CD4-positive, alpha-beta T cell treated with Interleukin-15 for 4 hours (primary cell): ENCODE data around the gene DCAF4.
A peak's percentile ranks its signal among the peaks of the same experiment; 100 is the strongest.

ENCODE experiments used
- DNase-seq: peaks from one replicate; pipeline ENCODE4 v3.0.0-alpha.2; 2020; ENCODE audit warnings: low spot score

DCAF4 gene, protein sequence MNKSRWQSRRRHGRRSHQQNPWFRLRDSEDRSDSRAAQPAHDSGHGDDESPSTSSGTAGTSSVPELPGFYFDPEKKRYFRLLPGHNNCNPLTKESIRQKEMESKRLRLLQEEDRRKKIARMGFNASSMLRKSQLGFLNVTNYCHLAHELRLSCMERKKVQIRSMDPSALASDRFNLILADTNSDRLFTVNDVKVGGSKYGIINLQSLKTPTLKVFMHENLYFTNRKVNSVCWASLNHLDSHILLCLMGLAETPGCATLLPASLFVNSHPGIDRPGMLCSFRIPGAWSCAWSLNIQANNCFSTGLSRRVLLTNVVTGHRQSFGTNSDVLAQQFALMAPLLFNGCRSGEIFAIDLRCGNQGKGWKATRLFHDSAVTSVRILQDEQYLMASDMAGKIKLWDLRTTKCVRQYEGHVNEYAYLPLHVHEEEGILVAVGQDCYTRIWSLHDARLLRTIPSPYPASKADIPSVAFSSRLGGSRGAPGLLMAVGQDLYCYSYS

GRCh38 chr14:72926292-72927028, at the start of gene DCAF4:
Gene DCAF4, plus strand, starts transcription at chr14:72926464. Its CDS starts 11,515 bp downstream, at chr14:72937979.
- peak; percentile 94 for DNase-seq

DNA sequence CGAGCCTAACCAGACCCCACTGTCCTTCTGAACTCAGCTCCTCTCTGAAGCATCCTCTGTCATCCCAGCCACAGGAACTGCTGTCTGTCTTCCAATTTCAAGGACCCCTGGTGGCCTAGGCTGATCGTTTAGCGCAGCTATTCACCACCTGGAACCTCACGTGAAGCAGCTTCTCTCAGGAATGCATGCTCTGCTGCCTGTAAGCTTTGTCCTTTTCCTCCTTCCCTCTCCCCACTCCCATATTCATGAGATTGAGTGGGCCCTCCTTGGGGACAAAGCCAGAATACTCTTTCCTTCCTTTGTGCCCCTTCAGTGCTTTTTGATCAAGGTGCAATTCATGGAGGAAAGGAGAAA, 49.6 kb upstream of the DCAF4 start:
- no peak for DNase-seq

GRCh38 chr14:72878746-72879145, 47.5 kb upstream of the DCAF4 start:
- DNase-seq = no peak

DNA sequence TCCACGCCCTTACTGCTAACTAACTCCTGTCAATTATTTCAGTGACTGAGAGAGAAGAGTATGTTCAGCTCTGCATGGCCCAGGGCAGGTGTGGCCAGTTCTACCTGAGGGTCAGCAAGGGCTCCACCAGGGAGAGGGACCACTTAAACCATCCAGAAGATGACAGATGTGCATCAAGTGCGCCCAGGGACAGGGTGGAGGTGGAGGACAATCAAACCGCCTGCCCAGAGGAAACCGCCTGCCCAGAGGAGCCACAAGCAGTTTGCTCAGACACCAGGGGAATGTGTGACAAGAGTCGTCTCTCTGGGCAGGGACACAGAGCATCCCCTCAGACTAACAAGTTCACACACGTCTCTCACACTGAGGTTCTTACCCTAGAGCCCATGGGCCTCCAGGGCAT, 46.8 kb upstream of the DCAF4 start:
- DNase-seq = no peak

- no peak for DNase-seq
Measured at GRCh38 chr14:72880164-72880563, 46.1 kb upstream of the DCAF4 start.

GRCh38 chr14:72880820-72881219, 45.4 kb upstream of the DCAF4 start:
- no peak for DNase-seq

DNA sequence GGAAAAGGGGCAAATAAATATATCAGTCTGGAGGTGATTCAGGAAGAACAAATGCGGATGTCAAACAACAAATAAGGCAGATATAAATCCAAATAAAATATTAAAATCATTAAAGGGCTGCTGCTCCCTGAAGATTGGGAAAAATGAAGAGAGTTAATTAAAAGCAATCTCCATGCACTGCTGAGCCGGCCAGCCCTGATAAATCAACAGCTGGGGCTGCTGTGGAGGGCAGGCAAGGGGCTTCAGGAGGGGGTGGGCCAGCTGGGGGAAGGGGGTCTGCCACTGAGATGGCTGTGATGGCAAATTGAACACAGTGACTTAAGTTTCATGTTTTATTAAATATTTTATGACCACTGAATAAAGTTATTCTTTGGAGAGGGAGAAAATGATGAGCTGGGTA, 44.7 kb upstream of the DCAF4 start:
- DNase-seq = no peak

- no peak for DNase-seq
Measured at GRCh38 chr14:72882047-72882446, 44.2 kb upstream of the DCAF4 start.

DNA sequence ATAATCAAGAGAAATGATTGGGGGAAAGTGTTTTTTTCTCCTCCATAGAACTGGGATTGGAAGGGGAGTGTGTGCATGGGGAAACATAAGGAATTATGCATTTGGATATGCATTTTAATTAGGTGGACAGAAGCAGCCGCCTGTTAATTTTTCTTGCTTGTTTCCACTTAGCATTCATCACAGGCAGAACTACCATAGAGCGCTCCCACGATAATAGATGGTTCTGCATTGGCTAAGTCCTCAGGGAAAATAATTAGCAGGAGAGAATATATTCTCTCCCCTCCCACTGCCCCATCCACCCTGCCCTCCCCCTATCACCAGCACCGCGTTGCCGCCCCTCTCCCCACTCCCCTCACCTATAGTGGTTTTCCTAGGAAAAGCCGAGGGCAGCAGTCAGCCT, 43.8 kb upstream of the DCAF4 start:
- DNase-seq = no peak

DNA sequence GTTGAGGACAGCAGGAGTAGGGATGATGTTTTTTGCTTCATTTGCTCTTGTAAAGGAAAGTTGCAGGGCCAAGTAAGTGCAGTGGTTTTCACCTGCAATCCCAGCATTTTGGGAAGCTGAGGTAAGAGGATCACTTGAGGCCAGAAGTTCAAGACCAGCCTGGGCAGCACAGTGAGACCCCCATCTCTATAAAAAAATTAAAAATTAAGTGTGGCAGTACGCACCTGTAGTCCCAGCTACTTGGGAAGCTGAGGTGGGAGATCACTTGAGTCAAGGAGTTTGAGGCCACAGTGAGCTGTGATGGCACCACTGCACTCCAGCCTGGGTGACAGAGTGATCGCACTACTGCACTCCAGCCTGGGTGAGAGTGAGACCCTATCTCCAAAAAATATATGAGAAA, 43.2 kb upstream of the DCAF4 start:
- DNase-seq = no peak

- no peak for DNase-seq
Measured at GRCh38 chr14:72883961-72884360, 42.3 kb upstream of the DCAF4 start.

DNA sequence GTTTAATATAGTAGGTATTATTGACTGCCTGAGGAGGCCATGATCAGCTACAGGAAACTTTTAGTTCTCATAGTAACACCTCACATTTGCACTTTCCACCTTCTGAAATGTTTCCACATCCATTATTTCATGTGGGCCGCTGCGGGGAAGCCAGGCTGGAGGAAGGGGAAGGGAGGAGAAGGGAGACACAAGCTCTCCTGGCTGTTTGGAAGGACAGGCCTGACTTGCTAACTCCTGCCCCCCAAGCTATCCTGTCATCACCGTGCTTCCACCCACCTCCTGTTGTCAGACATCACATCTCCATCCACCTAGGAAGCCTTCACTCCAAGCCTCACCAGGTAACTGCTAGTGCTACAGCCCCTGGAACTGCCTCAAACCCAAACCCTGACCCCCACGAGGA, 41.9 kb upstream of the DCAF4 start:
- no peak for DNase-seq

- no peak for DNase-seq
Measured at GRCh38 chr14:72887514-72887913, 38.8 kb upstream of the DCAF4 start.

DNA sequence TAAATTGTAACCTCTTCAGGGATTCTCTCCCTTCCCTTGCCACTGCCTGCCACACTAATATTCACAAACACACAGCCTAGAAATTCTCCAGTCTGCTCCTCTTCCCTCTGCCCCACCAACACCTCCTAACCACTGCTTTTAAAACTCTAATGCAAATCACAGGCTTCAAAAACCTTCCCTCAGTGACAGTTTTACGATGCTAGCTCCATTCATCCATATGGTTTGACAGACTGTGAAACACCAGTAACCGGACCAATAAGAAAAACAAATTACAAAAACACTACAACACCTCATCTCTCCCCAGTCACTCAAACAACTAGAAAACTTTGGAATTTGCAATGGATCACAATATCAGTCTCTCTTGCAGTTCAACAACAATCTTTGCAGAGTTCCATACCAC, 38.1 kb upstream of the DCAF4 start:
- no peak for DNase-seq

DNA sequence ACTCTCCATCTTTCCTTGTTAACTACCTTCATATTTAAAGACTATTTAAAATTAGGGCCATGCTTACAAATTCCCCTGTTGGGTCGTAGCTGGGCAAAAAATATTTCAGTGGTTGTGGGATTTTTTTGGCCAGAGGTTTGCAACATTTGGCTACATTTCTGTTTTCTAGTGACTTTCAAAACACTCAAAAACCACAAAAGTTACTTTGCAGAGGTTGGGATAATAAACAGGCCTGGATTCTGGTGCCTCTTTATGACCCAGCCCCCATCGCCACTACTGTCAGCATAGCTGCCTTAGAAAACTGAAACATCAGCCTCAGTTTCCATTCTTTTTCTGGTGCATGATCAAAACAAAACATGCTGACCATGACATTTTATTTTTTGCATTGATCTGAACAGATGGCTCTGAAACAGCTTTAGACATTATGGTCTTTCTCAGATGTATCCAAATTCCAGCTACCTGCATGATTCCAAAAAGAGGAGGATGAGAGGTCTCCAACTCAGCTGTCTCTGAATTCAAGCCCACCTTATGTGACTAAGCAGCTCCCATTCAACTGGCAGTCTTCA, 37.5 kb upstream of the DCAF4 start:
- DNase-seq = no peak

- no peak for DNase-seq
Measured at GRCh38 chr14:72889366-72889765, 36.9 kb upstream of the DCAF4 start.

DNA sequence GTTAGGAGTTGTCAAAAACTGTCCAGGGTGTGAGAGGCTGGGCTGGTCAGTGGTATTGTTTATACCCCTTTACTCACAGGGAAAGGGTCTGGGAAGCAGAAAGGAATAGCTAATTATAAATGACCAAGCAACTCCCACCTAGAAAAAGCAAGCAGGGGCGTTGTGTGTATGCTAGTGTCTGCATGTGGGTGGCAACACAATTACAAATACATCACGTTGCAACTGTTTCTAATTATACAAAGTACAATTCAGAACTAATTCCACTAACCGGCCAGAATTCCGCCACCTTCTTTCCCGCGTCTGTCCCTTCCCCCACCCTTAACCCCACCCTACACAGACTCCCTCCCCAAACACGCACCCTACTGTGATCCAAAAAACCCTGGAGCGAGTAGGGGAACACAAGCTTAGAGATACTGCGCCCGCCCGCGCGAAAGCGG, 34.6 kb upstream of the DCAF4 start:
- DNase-seq = no peak

DNA sequence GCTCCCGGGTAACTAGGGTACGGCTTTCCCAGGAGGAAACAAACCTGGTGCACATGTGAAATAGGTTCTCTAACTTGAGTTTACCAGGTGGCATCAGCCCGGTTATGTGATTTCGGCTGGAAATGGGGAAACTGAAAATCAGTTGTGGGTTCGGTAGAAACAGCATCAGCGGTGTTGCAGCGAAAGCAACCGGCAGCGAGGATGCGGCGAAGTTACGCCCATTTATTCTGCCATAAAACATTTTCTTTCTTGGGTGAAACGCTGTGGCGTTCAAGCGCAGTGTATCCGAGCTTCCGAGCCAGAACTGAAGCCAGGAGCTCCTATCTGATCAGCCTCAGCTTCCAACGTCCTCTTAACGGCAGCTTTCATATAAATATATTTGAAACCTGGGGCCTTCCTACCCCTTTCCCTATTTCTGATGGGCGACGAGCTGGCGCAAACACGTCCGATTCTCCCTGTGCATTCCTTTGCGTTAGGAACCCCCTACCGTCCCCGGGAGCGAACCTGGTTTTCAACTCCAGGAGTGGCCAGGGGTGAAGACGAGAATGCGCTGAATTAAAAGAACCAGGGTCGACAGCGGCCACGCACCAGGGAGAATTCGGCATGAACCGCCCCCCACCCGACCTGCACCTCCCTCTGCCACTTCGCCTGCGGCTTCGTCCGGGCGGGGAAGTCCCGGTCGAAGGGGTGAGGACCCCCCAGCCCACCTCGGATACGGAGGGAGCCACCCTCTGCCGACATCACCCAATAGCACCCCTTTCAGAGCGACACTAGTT, 34.0 kb upstream of the DCAF4 start:
- DNase-seq = no peak

DNA sequence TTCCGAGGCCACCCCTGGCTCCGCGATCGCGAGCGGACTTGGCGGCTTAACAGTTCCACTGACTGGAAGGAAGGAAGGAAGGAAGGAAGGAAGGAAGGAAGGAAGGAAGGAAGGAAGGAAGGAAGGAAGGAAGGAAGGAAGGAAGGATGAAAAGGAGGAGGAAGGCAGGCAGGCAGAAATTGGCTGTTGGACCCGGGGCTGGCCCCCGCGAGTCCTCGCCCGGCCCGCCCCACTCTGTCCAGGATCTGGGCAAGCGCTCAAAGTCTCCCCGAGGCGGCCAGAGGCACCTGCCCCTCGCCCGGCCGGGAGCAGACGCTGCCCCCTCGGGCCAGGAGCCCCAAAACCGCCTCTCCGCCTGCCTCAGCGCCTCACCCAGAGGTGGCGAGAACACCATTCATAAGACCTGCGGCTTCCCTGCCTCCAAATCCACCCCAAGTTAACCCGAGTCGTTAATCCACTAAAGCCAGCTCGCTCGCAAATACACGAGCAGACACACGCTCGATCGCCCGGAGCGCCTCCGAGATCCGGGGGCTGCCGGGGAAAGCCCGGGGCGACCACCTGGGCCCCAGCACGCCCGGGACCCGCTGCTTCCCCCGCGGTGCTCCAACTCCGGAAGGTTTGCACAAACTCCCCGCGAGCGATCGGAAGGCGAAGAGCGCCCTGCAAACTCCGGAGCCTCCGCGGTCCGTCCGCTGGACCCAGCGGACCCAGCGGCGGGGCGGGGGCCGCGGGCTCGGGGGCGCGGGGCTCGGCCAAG, 33.2 kb upstream of the DCAF4 start:
- no peak for DNase-seq

GRCh38 chr14:72893636-72894322, 32.5 kb upstream of the DCAF4 start, which contains the start of gene DPF3:
Gene DPF3, minus strand, starts transcription at chr14:72894101. Its CDS starts 13 bp downstream, at chr14:72894088.
- peak; percentile 94 for DNase-seq

DNA sequence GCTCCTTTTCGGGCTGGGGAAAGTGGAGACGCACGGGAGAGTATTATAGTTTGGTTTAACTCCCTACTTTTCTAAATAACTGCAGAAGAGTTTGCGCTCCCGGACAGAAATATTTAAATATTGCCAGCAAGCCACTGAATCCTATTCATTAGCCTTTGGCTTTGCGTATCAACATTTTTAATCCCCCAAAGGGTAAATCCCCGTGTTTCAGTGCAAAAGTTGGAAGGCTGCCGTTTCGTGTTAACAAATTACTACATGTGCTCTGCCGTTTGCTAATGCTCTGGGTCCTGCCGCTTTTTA, 32.0 kb upstream of the DCAF4 start:
- DNase-seq = no peak
